ENCODE data around the gene GAS6.
A peak's percentile ranks its signal among the peaks of the same experiment; 100 is the strongest.

GAS6 gene

GRCh38 chr13:113864273-113864890 lies 506 bp upstream of the GAS6 start:
- DNase-seq = no peak

- DNase-seq = peak; percentile 30
Measured at GRCh38 chr13:113862931-113863523, 849 bp downstream of the GAS6 start.

GRCh38 chr13:113862191-113862930 lies 1.5 kb downstream of the GAS6 start:
- peak; percentile 24 for DNase-seq

- no peak for DNase-seq
Measured at GRCh38 chr13:113861433-113862030, 2.3 kb downstream of the GAS6 start.

- peak; percentile 23 for DNase-seq
Measured at GRCh38 chr13:113860665-113861432, 3.0 kb downstream of the GAS6 start.

- DNase-seq = peak; percentile 15
Measured at GRCh38 chr13:113860051-113860664, 3.7 kb downstream of the GAS6 start.

GRCh38 chr13:113859311-113860050 lies 4.4 kb downstream of the GAS6 start:
- peak; percentile 9 for DNase-seq

- peak; percentile 11 for DNase-seq
Measured at GRCh38 chr13:113857531-113858195, 6.2 kb downstream of the GAS6 start.

- DNase-seq = no peak
Measured at GRCh38 chr13:113856716-113857065, 7.2 kb downstream of the GAS6 start.

GRCh38 chr13:113855931-113856715 lies 7.8 kb downstream of the GAS6 start:
- DNase-seq = peak; percentile 8

- peak; percentile 25 for DNase-seq
Measured at GRCh38 chr13:113855012-113855921, 8.6 kb downstream of the GAS6 start.

GRCh38 chr13:113854238-113855011 lies 9.5 kb downstream of the GAS6 start:
- peak; percentile 25 for DNase-seq

- DNase-seq = peak; percentile 26
Measured at GRCh38 chr13:113853518-113854237, 10.2 kb downstream of the GAS6 start.

GRCh38 chr13:113852536-113853517 lies 11.0 kb downstream of the GAS6 start:
- DNase-seq = peak; percentile 26

GRCh38 chr13:113851826-113852535 lies 11.9 kb downstream of the GAS6 start:
- DNase-seq = peak; percentile 14

GRCh38 chr13:113851480-113851803 lies 12.4 kb downstream of the GAS6 start:
- no peak for DNase-seq

All from activated CD4-positive, CD25-positive, alpha-beta regulatory T cell treated with anti-CD3 and anti-CD28 coated beads, Interleukin-2, amount 50 U/mL, for 72 hours (primary cell).